WTC11 (cell line): ENCODE data around the gene RBP7.

Experiments used
- ESRRA ChIP-seq: sonication (generic); formaldehyde crosslinking; IDR thresholded peaks from 2 replicates; pipeline ENCODE4 v1.8.1; 2022; ENCODE audit warnings: mild to moderate bottlenecking, missing genetic modification reagents, borderline replicate concordance
- KAT7 ChIP-seq: sonication (generic); formaldehyde crosslinking; IDR thresholded peaks from 2 replicates; pipeline ENCODE4 v1.8.1; 2023; ENCODE audit warnings: missing genetic modification reagents, mild to moderate bottlenecking, borderline replicate concordance
- NR1H2 ChIP-seq: sonication (generic); formaldehyde crosslinking; IDR thresholded peaks from 2 replicates; pipeline ENCODE4 v1.9.0; 2021; ENCODE audit warnings: mild to moderate bottlenecking, moderate library complexity, missing genetic modification reagents
- NR2C2 ChIP-seq: sonication (generic); formaldehyde crosslinking; IDR thresholded peaks from 2 replicates; pipeline ENCODE4 v1.8.0; 2022; ENCODE audit warnings: mild to moderate bottlenecking, missing genetic modification reagents
- TCF7 ChIP-seq: sonication (generic); formaldehyde crosslinking; IDR thresholded peaks from 2 replicates; pipeline ENCODE4 v1.8.0; 2022; ENCODE audit warnings: mild to moderate bottlenecking, low read depth, missing genetic modification reagents, moderate library complexity
- ZNF232 ChIP-seq: sonication (generic); formaldehyde crosslinking; IDR thresholded peaks from 2 replicates; pipeline ENCODE4 v1.8.0; 2022; ENCODE audit warnings: mild to moderate bottlenecking, missing genetic modification reagents
- ZNF263 ChIP-seq: sonication (generic); formaldehyde crosslinking; IDR thresholded peaks from 2 replicates; pipeline ENCODE4 v1.8.1; 2022; ENCODE audit warnings: low read depth, mild to moderate bottlenecking, moderate library complexity, missing genetic modification reagents
- TF ChIP-seq, protein P1 (sequence below): fragments of 200-600 bp; IDR thresholded peaks from 2 replicates; pipeline ENCODE4 v1.8.0; 2022; ENCODE audit warnings: antibody characterized with exemption
- TF ChIP-seq, protein P2 (sequence below): sonication (generic); formaldehyde crosslinking; IDR thresholded peaks from 2 replicates; pipeline ENCODE4 v1.8.1; 2022; ENCODE audit warnings: low read depth, missing genetic modification reagents, borderline replicate concordance
- TF ChIP-seq, protein P3 (sequence below): sonication (generic); formaldehyde crosslinking; IDR thresholded peaks from 2 replicates; pipeline ENCODE4 v1.8.0; 2023; ENCODE audit warnings: missing genetic modification reagents
- TF ChIP-seq, protein P4 (sequence below): sonication (generic); formaldehyde crosslinking; IDR thresholded peaks from 2 replicates; pipeline ENCODE4 v1.8.0; 2022; ENCODE audit warnings: mild to moderate bottlenecking, missing genetic modification reagents

DNA sequence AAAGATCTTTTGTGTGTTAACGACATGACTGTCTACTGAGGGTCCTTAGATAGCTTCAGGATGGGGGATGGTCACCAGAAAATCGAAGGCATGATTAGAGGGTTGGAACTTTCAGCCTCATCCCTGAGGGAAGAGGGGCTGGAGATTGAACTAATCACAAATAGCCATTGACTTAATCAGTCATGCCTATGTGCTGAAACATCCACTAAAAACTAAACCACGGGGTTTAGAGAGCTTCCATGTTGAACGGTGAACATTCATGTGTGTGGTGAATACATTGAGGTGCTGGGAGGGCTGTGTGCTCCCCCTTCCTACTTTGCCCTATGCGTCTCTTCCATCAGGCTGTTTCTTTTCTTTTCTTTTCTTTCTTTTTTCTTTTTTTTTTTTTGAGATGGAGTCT is 17.0 kb downstream of the RBP7 start:
- TF ChIP-seq, protein P1, sequence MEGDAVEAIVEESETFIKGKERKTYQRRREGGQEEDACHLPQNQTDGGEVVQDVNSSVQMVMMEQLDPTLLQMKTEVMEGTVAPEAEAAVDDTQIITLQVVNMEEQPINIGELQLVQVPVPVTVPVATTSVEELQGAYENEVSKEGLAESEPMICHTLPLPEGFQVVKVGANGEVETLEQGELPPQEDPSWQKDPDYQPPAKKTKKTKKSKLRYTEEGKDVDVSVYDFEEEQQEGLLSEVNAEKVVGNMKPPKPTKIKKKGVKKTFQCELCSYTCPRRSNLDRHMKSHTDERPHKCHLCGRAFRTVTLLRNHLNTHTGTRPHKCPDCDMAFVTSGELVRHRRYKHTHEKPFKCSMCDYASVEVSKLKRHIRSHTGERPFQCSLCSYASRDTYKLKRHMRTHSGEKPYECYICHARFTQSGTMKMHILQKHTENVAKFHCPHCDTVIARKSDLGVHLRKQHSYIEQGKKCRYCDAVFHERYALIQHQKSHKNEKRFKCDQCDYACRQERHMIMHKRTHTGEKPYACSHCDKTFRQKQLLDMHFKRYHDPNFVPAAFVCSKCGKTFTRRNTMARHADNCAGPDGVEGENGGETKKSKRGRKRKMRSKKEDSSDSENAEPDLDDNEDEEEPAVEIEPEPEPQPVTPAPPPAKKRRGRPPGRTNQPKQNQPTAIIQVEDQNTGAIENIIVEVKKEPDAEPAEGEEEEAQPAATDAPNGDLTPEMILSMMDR, result no peak
- TF ChIP-seq ESRRA, result no peak
- no peak for TF ChIP-seq NR1H2 (CRISPR knock-in tag)
- no peak for TF ChIP-seq TCF7
- TF ChIP-seq, protein P2, sequence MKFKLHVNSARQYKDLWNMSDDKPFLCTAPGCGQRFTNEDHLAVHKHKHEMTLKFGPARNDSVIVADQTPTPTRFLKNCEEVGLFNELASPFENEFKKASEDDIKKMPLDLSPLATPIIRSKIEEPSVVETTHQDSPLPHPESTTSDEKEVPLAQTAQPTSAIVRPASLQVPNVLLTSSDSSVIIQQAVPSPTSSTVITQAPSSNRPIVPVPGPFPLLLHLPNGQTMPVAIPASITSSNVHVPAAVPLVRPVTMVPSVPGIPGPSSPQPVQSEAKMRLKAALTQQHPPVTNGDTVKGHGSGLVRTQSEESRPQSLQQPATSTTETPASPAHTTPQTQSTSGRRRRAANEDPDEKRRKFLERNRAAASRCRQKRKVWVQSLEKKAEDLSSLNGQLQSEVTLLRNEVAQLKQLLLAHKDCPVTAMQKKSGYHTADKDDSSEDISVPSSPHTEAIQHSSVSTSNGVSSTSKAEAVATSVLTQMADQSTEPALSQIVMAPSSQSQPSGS, result no peak
- no peak for TF ChIP-seq KAT7 (CRISPR knock-in tag)
- no peak for TF ChIP-seq NR2C2 (CRISPR knock-in tag)
- TF ChIP-seq ZNF232 (CRISPR knock-in tag), result no peak
- TF ChIP-seq, protein P3, sequence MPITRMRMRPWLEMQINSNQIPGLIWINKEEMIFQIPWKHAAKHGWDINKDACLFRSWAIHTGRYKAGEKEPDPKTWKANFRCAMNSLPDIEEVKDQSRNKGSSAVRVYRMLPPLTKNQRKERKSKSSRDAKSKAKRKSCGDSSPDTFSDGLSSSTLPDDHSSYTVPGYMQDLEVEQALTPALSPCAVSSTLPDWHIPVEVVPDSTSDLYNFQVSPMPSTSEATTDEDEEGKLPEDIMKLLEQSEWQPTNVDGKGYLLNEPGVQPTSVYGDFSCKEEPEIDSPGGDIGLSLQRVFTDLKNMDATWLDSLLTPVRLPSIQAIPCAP (CRISPR knock-in tag), result no peak
- TF ChIP-seq, protein P4, sequence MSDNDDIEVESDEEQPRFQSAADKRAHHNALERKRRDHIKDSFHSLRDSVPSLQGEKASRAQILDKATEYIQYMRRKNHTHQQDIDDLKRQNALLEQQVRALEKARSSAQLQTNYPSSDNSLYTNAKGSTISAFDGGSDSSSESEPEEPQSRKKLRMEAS (CRISPR knock-in tag), result no peak
- no peak for TF ChIP-seq ZNF263 (CRISPR knock-in tag)
